Stimulated activated naive B cell treated with anti-CD40 and anti-IgM and Interleukin-4, amounts not matched to agents 10 μg/mL and 1 μg/mL and 100 μg/mL, for 72 hours (primary cell): ENCODE measurements around the gene TECPR2.

ENCODE experiments used
- ATAC-seq, 2 donors: fragments of 150-1000 bp; cut with Tn5 transposase; replicated peaks; 2 replicates each; pipeline ENCODE4 v1.10.0; 2021; ENCODE audit warnings: moderate library complexity in 1 of 2
- DNase-seq: peaks from one replicate; pipeline ENCODE4 v3.0.0; 2021
- H3K27ac Mint-ChIP-seq: one replicate; pipeline ENCODE4 v1.8.0; 2022; ENCODE audit warnings: mild to moderate bottlenecking, mixed read lengths
- H3K27me3 Mint-ChIP-seq, 2 donors: one replicate each; pipeline ENCODE4 v1.8.0; 2022; ENCODE audit warnings: mixed read lengths in 2 of 2
- H3K36me3 Mint-ChIP-seq, 2 donors: one replicate each; pipeline ENCODE4 v1.8.0; 2022; ENCODE audit warnings: mixed read lengths in 2 of 2, mild to moderate bottlenecking in 1 of 2
- H3K4me1 Mint-ChIP-seq, 2 donors: one replicate each; pipeline ENCODE4 v1.8.0; 2022; ENCODE audit warnings: mixed read lengths in 2 of 2, mild to moderate bottlenecking in 1 of 2
- H3K4me3 Mint-ChIP-seq, 2 donors: one replicate each; pipeline ENCODE4 v1.8.0; 2022; ENCODE audit warnings: mild to moderate bottlenecking in 2 of 2, mixed read lengths in 2 of 2, moderate library complexity in 1 of 2
- H3K9me3 Mint-ChIP-seq, 2 donors: one replicate each; pipeline ENCODE4 v1.8.0; 2022; ENCODE audit warnings: mixed read lengths in 2 of 2, mild to moderate bottlenecking in 1 of 2

TECPR2 gene

GRCh38 chr14:102439556-102439955 lies 76.8 kb downstream of the TECPR2 start:
- H3K36me3 Mint-ChIP-seq = peaks cover 22 to 32% of the 10 kb centered on the region in 2 donors
- H3K4me3 Mint-ChIP-seq = no peak overlapping the region
- peaks cover 2 to 6% of the 10 kb centered on the region in 2 donors for H3K4me1 Mint-ChIP-seq
- ATAC-seq (no peak), DNase-seq (no peak)
- no peaks in the 10 kb centered on the region for H3K9me3 Mint-ChIP-seq
- H3K27ac Mint-ChIP-seq = no peak overlapping the region
- H3K27me3 Mint-ChIP-seq = no peaks in the 10 kb centered on the region

- ATAC-seq = no peak
- H3K27ac Mint-ChIP-seq = no peak overlapping the region
- H3K9me3 Mint-ChIP-seq = no peaks in the 10 kb centered on the region
- H3K27me3 Mint-ChIP-seq = no peaks in the 10 kb centered on the region
- no peak for DNase-seq
- H3K4me3 Mint-ChIP-seq = no peak overlapping the region
- peaks cover 2 to 6% of the 10 kb centered on the region in 2 donors for H3K4me1 Mint-ChIP-seq
- peaks cover 29 to 39% of the 10 kb centered on the region in 2 donors for H3K36me3 Mint-ChIP-seq
Observed at GRCh38 chr14:102440392-102440791, 77.7 kb downstream of the TECPR2 start.

- Mint-ChIP-seq H3K4me3 (no peak overlapping the region), H3K9me3 (no peaks in the 10 kb centered on the region), H3K4me1 (peaks cover 2 to 6% of the 10 kb centered on the region in 2 donors), H3K27ac (no peak overlapping the region), H3K27me3 (no peaks in the 10 kb centered on the region), H3K36me3 (peaks cover 33 to 52% of the 10 kb centered on the region in 2 donors)
- ATAC-seq (no peak), DNase-seq (no peak)
Observed at GRCh38 chr14:102442241-102443211, 79.8 kb downstream of the TECPR2 start.

GRCh38 chr14:102445066-102445465 lies 82.3 kb downstream of the TECPR2 start:
- no peaks in the 10 kb centered on the region for H3K27me3 Mint-ChIP-seq
- no peak for DNase-seq
- peaks cover 37 to 51% of the 10 kb centered on the region in 2 donors for H3K36me3 Mint-ChIP-seq
- no peaks in the 10 kb centered on the region for H3K9me3 Mint-ChIP-seq
- no peak overlapping the region for H3K4me3 Mint-ChIP-seq
- no peaks in the 10 kb centered on the region for H3K4me1 Mint-ChIP-seq
- no peak for ATAC-seq
- H3K27ac Mint-ChIP-seq = no peak overlapping the region

GRCh38 chr14:102445641-102446040 lies 82.9 kb downstream of the TECPR2 start:
- Mint-ChIP-seq H3K27ac (no peak overlapping the region), H3K9me3 (no peaks in the 10 kb centered on the region), H3K36me3 (peaks cover 40 to 54% of the 10 kb centered on the region in 2 donors), H3K4me3 (no peak overlapping the region), H3K4me1 (no peaks in the 10 kb centered on the region), H3K27me3 (no peaks in the 10 kb centered on the region)
- no peak for ATAC-seq
- no peak for DNase-seq

- H3K9me3 Mint-ChIP-seq = no peaks in the 10 kb centered on the region
- no peaks in the 10 kb centered on the region for H3K4me1 Mint-ChIP-seq
- ATAC-seq (no peak), DNase-seq (no peak)
- no peak overlapping the region for H3K4me3 Mint-ChIP-seq
- H3K27ac Mint-ChIP-seq = no peak overlapping the region
- H3K27me3 Mint-ChIP-seq = no peaks in the 10 kb centered on the region
- H3K36me3 Mint-ChIP-seq = peaks cover 23 to 43% of the 10 kb centered on the region in 2 donors
Observed at GRCh38 chr14:102450206-102451063, 87.7 kb downstream of the TECPR2 start.

- H3K27ac Mint-ChIP-seq = no peak overlapping the region
- peaks cover 20 to 40% of the 10 kb centered on the region in 2 donors for H3K36me3 Mint-ChIP-seq
- ATAC-seq (no peak), DNase-seq (no peak)
- H3K4me1 Mint-ChIP-seq = no peaks in the 10 kb centered on the region
- H3K4me3 Mint-ChIP-seq = no peak overlapping the region
- H3K9me3 Mint-ChIP-seq = no peaks in the 10 kb centered on the region
- no peaks in the 10 kb centered on the region for H3K27me3 Mint-ChIP-seq
Observed at GRCh38 chr14:102451064-102451352, 88.3 kb downstream of the TECPR2 start.

- Mint-ChIP-seq H3K27ac (no peak overlapping the region), H3K27me3 (no peaks in the 10 kb centered on the region), H3K36me3 (peaks cover 18 to 40% of the 10 kb centered on the region in 2 donors), H3K4me3 (no peak overlapping the region), H3K9me3 (no peaks in the 10 kb centered on the region), H3K4me1 (no peaks in the 10 kb centered on the region)
- ATAC-seq (no peak), DNase-seq (no peak)
Observed at GRCh38 chr14:102452302-102452701, 89.6 kb downstream of the TECPR2 start.

- DNase-seq (no peak), ATAC-seq (no peak)
- H3K27ac Mint-ChIP-seq = no peak overlapping the region
- H3K27me3 Mint-ChIP-seq = no peaks in the 10 kb centered on the region
- peaks cover 0 to under 1% of the 10 kb centered on the region in 2 donors for H3K4me1 Mint-ChIP-seq
- H3K36me3 Mint-ChIP-seq = peaks cover 23 to 51% of the 10 kb centered on the region in 2 donors
- no peaks in the 10 kb centered on the region for H3K9me3 Mint-ChIP-seq
- H3K4me3 Mint-ChIP-seq = no peak overlapping the region
Observed at GRCh38 chr14:102454711-102455110, 92.0 kb downstream of the TECPR2 start.

GRCh38 chr14:102457509-102457908 lies 94.8 kb downstream of the TECPR2 start:
- DNase-seq = no peak
- Mint-ChIP-seq H3K36me3 (peaks cover 17 to 43% of the 10 kb centered on the region in 2 donors), H3K9me3 (no peaks in the 10 kb centered on the region), H3K27ac (no peak overlapping the region), H3K27me3 (no peaks in the 10 kb centered on the region), H3K4me3 (no peak overlapping the region), H3K4me1 (peaks cover 3 to 6% of the 10 kb centered on the region in 2 donors)
- no peak for ATAC-seq

GRCh38 chr14:102461490-102462338 lies 99.0 kb downstream of the TECPR2 start:
- no peak overlapping the region for H3K4me3 Mint-ChIP-seq
- ATAC-seq (no peak), DNase-seq (no peak)
- no peaks in the 10 kb centered on the region for H3K9me3 Mint-ChIP-seq
- H3K4me1 Mint-ChIP-seq = peaks cover 3 to 6% of the 10 kb centered on the region in 2 donors
- peaks cover 30 to 44% of the 10 kb centered on the region in 2 donors for H3K36me3 Mint-ChIP-seq
- H3K27ac Mint-ChIP-seq = peak overlapping the region; percentile 87
- H3K27me3 Mint-ChIP-seq = no peaks in the 10 kb centered on the region

GRCh38 chr14:102462391-102462790 lies 99.7 kb downstream of the TECPR2 start:
- no peaks in the 10 kb centered on the region for H3K27me3 Mint-ChIP-seq
- H3K27ac Mint-ChIP-seq = no peak overlapping the region
- no peak for ATAC-seq
- peaks cover 3 to 6% of the 10 kb centered on the region in 2 donors for H3K4me1 Mint-ChIP-seq
- peaks cover 31 to 46% of the 10 kb centered on the region in 2 donors for H3K36me3 Mint-ChIP-seq
- DNase-seq = no peak
- no peak overlapping the region for H3K4me3 Mint-ChIP-seq
- H3K9me3 Mint-ChIP-seq = no peaks in the 10 kb centered on the region

GRCh38 chr14:102464006-102464405 lies 101.3 kb downstream of the TECPR2 start:
- no peak overlapping the region for H3K4me3 Mint-ChIP-seq
- ATAC-seq (no peak), DNase-seq (no peak)
- peaks cover 31 to 51% of the 10 kb centered on the region in 2 donors for H3K36me3 Mint-ChIP-seq
- peak overlapping the region; percentile 71 for H3K27ac Mint-ChIP-seq
- peaks cover 0 to 1% of the 10 kb centered on the region in 2 donors for H3K9me3 Mint-ChIP-seq
- H3K27me3 Mint-ChIP-seq = no peaks in the 10 kb centered on the region
- peaks cover 3 to 6% of the 10 kb centered on the region in 2 donors for H3K4me1 Mint-ChIP-seq

GRCh38 chr14:102464846-102465341 lies 102.2 kb downstream of the TECPR2 start:
- peaks cover 0 to 1% of the 10 kb centered on the region in 2 donors for H3K9me3 Mint-ChIP-seq
- H3K36me3 Mint-ChIP-seq = peaks cover 38 to 54% of the 10 kb centered on the region in 2 donors
- H3K4me1 Mint-ChIP-seq = peaks cover 2 to 6% of the 10 kb centered on the region in 2 donors
- no peak overlapping the region for H3K4me3 Mint-ChIP-seq
- ATAC-seq (no peak), DNase-seq (no peak)
- no peak overlapping the region for H3K27ac Mint-ChIP-seq
- no peaks in the 10 kb centered on the region for H3K27me3 Mint-ChIP-seq
